ENCODE results near the gene PLIN4.

DNA sequence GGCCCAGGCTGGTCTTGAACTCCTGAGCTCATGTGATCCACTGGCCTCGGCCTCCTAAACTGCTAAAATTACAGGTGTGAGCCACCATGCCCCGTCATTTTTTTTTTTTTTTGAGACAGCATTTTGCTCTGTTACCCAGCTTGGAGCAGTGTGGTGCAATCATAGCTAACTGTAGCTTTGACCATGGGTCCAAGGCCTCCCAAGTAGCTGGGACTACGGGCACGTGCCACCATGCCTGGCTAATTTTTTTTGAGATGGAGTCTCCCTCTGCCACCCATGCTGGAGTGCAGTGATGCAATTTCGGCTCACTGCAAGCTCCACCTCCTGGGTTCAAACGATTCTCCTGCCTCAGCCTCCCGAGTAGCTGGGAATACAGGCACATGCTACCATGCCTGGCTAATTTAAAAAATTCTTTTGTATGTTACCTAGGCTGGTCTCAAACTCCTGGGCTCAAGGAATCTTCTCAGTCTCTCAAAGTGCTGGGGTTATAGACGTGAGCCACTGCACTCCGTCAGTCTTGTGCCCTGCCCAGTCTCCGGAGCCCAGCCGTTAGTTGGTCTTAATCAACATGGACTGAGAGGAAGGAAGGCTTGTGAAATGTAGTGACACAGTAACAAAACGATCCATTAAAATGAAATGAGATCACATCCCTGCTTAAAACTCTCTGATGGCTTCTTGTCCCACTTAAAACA, 23.0 kb upstream of the PLIN4 start:
- no peak for TF ChIP-seq POLR2AphosphoS5 (IDR thresholded peaks at IDR 0.05; ENCODE audit: borderline replicate concordance, low read depth, low read length)
- no peak for TF ChIP-seq FOXP2 (optimal IDR thresholded peaks at IDR 0.05; ENCODE audit: control extremely low read depth, extremely low read length, insufficient read depth)

Data from SK-N-MC (cell line).